NCI-H1092 (cell line): Measurements from ENCODE around the gene AHRR.
"Not testable (repeated sequence)": the region's sequence is repeated elsewhere in the genome, so short reads cannot be mapped to it uniquely, and the experiment has no call there.

Source experiments
- DNase-seq: peaks from one replicate; lab custom pipeline; 2025; lab: John Stamatoyannopoulos, UW

Gene AHRR

GRCh38 chr5:475704-476101, 154.2 kb downstream of the AHRR start:
- DNase-seq, result no peak

- DNase-seq, result no peak
Observed at GRCh38 chr5:476102-476813, 154.7 kb downstream of the AHRR start.

GRCh38 chr5:476814-477175, 155.3 kb downstream of the AHRR start:
- no peak for DNase-seq

- DNase-seq, result no peak
Observed at GRCh38 chr5:477247-477646, 155.7 kb downstream of the AHRR start.

GRCh38 chr5:477871-478270, 156.4 kb downstream of the AHRR start:
- no peak for DNase-seq

GRCh38 chr5:478369-478981, 157.0 kb downstream of the AHRR start:
- no peak for DNase-seq

GRCh38 chr5:478982-479535, 157.5 kb downstream of the AHRR start:
- no peak for DNase-seq

GRCh38 chr5:479566-480319, 158.2 kb downstream of the AHRR start:
- no peak for DNase-seq

GRCh38 chr5:481347-481746, 159.8 kb downstream of the AHRR start:
- DNase-seq, result no peak

GRCh38 chr5:482021-482420, 160.5 kb downstream of the AHRR start:
- no peak for DNase-seq

GRCh38 chr5:482506-482905, 161.0 kb downstream of the AHRR start:
- DNase-seq, result no peak

- DNase-seq, result no peak
Observed at GRCh38 chr5:483011-483410, 161.5 kb downstream of the AHRR start.

- no peak for DNase-seq
Observed at GRCh38 chr5:483434-484140, 162.1 kb downstream of the AHRR start.

- DNase-seq, result no peak
Observed at GRCh38 chr5:484556-484955, 163.0 kb downstream of the AHRR start.

- no peak for DNase-seq
Observed at GRCh38 chr5:485113-485945, 163.8 kb downstream of the AHRR start.

- no peak for DNase-seq
Observed at GRCh38 chr5:485946-486491, 164.5 kb downstream of the AHRR start.

GRCh38 chr5:486597-486996, 165.1 kb downstream of the AHRR start:
- not testable (repeated sequence) for DNase-seq
